Activated CD8-positive, alpha-beta memory T cell treated with anti-CD3 and anti-CD28 coated beads, Interleukin-2, amount 10 ng/mL, durations not matched to agents 7 days and 5 days (primary cell): ENCODE data around the gene PDE6A. TPM values are rescaled to one million over a fixed set of nuclear protein-coding genes. Genes with fewer than 3 reads are reported as not detected.

Source experiments
- ATAC-seq: fragments of 150-1000 bp; cut with Tn5 transposase; one replicate; pipeline ENCODE4 v1.10.0; 2021; ENCODE audit warnings: moderate library complexity
- CTCF ChIA-PET: fragments of 350-600 bp; sonication (Branson Sonifier 250); formaldehyde crosslinking; loops from one replicate; lab custom pipeline; 2021; ENCODE audit warnings: antibody characterized with exemption; lab: Charles Lee
- DNase-seq: peaks from one replicate; pipeline ENCODE4 v3.0.0-alpha.2; 2020
- H3K27ac Mint-ChIP-seq: one replicate; pipeline ENCODE4 v1.8.0; 2021; ENCODE audit warnings: mild to moderate bottlenecking, mixed read lengths
- H3K27me3 Mint-ChIP-seq: one replicate; pipeline ENCODE4 v1.8.0; 2021; ENCODE audit warnings: mixed read lengths
- H3K36me3 Mint-ChIP-seq: one replicate; pipeline ENCODE4 v1.8.0; 2021; ENCODE audit warnings: mild to moderate bottlenecking, mixed read lengths
- H3K4me1 Mint-ChIP-seq: one replicate; pipeline ENCODE4 v1.8.0; 2021; ENCODE audit warnings: mixed read lengths
- H3K4me3 Mint-ChIP-seq: one replicate; pipeline ENCODE4 v1.8.0; 2021; ENCODE audit warnings: mild to moderate bottlenecking, moderate library complexity, mixed read lengths
- H3K9me3 Mint-ChIP-seq: one replicate; pipeline ENCODE4 v1.8.0; 2022; ENCODE audit warnings: low read depth, mixed read lengths
- total RNA-seq, 2 experiments: library from RNA; stranded (reverse); gene quantifications; one replicate each; pipeline ENCODE4 v1.2.3, GENCODE V29; 2021

Gene PDE6A
- total RNA-seq, 2 experiments from 2014 or later = not detected

DNA sequence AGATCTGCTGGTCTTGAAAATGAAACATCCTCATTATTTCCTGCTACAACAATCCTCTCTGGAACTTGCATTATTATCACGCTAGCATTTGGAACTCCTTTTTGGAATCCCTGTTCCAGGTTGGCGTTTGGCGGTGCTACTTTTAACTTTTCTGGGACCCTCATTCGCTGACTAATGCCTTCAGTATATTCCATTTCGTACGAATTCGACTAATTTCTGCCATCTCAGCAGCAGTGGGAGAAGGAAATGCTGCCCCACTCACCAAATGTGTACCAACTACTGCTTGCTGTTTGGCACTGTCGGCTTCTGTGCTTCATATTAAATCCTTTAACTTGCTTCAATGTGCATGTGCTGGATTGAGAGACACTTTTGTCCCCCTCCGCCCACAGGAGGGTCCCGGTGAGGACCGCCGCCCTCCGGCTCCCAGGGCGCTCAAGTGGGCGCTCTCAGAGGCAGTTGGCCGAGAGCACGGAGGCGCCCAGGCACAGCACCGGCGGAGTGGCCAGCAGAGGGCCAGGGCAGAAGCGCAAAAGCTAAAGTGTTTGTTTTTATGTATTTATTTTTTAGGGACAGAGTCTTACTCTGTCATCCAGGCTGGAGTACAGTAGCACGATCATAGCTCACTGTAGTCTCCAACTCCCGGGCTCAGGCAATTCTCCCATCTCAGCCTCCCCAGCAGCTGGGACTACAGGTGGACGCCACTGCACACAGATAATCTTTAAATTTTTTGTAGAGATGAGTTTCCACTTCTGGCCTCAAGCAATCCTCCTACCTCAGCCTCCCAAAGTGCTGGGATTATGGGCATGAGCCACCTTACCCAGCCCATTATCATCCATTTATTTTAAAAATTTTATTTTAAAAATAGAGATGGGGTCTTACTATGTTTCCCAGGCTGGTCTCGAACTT lies 11.9 kb downstream of the PDE6A start:
- H3K36me3 Mint-ChIP-seq = no peaks in the 10 kb centered on the region
- no peaks in the 10 kb centered on the region for H3K9me3 Mint-ChIP-seq
- ATAC-seq (no peak), DNase-seq (no peak)
- H3K4me1 Mint-ChIP-seq = peaks cover 6% of the 10 kb centered on the region
- CTCF ChIA-PET = interaction anchor here (1.1 kb wide), 1 partner anchor 98 kb away, joined by 3 read pairs; no protein-coding TSS in a partner anchor
- H3K27me3 Mint-ChIP-seq = peaks cover 45% of the 10 kb centered on the region
- H3K4me3 Mint-ChIP-seq = no peak overlapping the region
- H3K27ac Mint-ChIP-seq = no peak overlapping the region

- H3K4me1 Mint-ChIP-seq = peaks cover 6% of the 10 kb centered on the region
- CTCF ChIA-PET = interaction anchor here (1.0 to 1.1 kb wide), 2 partner anchors 30 to 98 kb away, joined by 3 read pairs; no protein-coding TSS in a partner anchor
- DNase-seq (no peak), ATAC-seq (no peak)
- H3K27me3 Mint-ChIP-seq = peaks cover 45% of the 10 kb centered on the region
- H3K9me3 Mint-ChIP-seq = no peaks in the 10 kb centered on the region
- no peak overlapping the region for H3K27ac Mint-ChIP-seq
- H3K36me3 Mint-ChIP-seq = no peaks in the 10 kb centered on the region
- no peak overlapping the region for H3K4me3 Mint-ChIP-seq
Measured at GRCh38 chr5:149931992-149932436, 12.6 kb downstream of the PDE6A start.

- H3K36me3 Mint-ChIP-seq = no peaks in the 10 kb centered on the region
- no peak for ATAC-seq
Measured at GRCh38 chr5:149930749-149931574, 13.6 kb downstream of the PDE6A start.

GRCh38 chr5:149930043-149930748 lies 14.4 kb downstream of the PDE6A start:
- no peaks in the 10 kb centered on the region for H3K9me3 Mint-ChIP-seq
- H3K4me3 Mint-ChIP-seq = no peak overlapping the region
- ATAC-seq (no peak), DNase-seq (no peak)
- peaks cover 32% of the 10 kb centered on the region for H3K27me3 Mint-ChIP-seq
- no peak overlapping the region for H3K27ac Mint-ChIP-seq
- CTCF ChIA-PET = interaction anchor here (1.5 kb wide), 1 partner anchor 52 kb away, joined by 4 read pairs; no protein-coding TSS in a partner anchor
- peaks cover 6% of the 10 kb centered on the region for H3K4me1 Mint-ChIP-seq
- no peaks in the 10 kb centered on the region for H3K36me3 Mint-ChIP-seq

More at GRCh38 chr5:149930749-149931574, 13.6 kb downstream of the PDE6A start:
- Mint-ChIP-seq H3K27ac (no peak overlapping the region), H3K27me3 (peaks cover 36% of the 10 kb centered on the region), H3K4me3 (no peak overlapping the region), H3K4me1 (peaks cover 6% of the 10 kb centered on the region), H3K9me3 (no peaks in the 10 kb centered on the region)
- CTCF ChIA-PET = interaction anchor here (1.0 to 1.5 kb wide), 3 partner anchors 31 to 97 kb away, joined by 3 to 4 read pairs (median 3); no protein-coding TSS in a partner anchor
- no peak for DNase-seq

GRCh38 chr5:149924486-149924885 lies 20.1 kb downstream of the PDE6A start:
- DNase-seq = no peak
- Mint-ChIP-seq H3K9me3 (no peaks in the 10 kb centered on the region), H3K4me3 (no peak overlapping the region), H3K4me1 (peaks cover 3% of the 10 kb centered on the region), H3K27me3 (peaks cover 13% of the 10 kb centered on the region), H3K27ac (no peak overlapping the region), H3K36me3 (no peaks in the 10 kb centered on the region)
- no peak for ATAC-seq
- CTCF ChIA-PET = no interaction called here

DNA sequence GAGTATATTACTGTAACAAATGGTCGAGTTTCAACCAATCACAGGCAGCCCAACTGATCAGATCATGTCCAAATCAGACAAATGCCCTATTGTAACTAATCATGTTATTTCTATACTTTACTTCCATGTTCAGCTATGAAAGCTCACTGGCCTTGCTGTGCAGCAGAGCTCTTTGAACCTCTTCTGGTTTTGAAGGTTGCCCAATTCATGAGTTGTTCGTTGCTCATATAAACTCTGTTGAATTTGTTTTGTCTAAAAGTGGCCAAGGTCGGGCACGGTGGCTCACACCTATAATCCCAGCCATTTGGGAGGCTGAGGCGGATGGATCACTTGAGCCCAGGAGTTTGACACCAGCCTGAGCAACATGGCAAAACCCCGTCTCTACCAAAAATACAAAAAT lies 21.6 kb downstream of the PDE6A start:
- DNase-seq (no peak), ATAC-seq (no peak)
- no peaks in the 10 kb centered on the region for H3K9me3 Mint-ChIP-seq
- CTCF ChIA-PET = no interaction called here
- no peaks in the 10 kb centered on the region for H3K36me3 Mint-ChIP-seq
- H3K27ac Mint-ChIP-seq = no peak overlapping the region
- H3K4me3 Mint-ChIP-seq = no peak overlapping the region
- peaks cover 2% of the 10 kb centered on the region for H3K4me1 Mint-ChIP-seq
- peaks cover 7% of the 10 kb centered on the region for H3K27me3 Mint-ChIP-seq

DNA sequence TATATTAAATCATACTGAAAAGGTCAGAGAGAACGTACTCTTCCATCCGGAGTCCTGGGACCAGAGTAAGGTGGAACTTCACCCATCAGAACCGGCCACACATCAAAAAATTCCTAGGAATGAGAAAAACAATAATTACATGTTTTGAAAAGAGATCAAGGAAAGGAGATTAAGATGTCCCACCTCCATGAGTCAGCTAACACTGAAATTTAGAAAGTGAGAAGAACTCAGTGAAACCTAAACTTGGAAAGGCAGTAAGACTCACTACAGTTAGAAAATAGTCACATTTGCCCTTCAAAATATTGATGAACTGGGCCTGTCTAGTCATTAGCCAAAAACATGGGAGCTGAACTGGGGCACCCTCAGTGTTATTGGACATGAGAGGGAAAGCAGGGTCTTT lies 23.0 kb downstream of the PDE6A start:
- no peaks in the 10 kb centered on the region for H3K9me3 Mint-ChIP-seq
- no peaks in the 10 kb centered on the region for H3K36me3 Mint-ChIP-seq
- ATAC-seq = no peak
- H3K27me3 Mint-ChIP-seq = peaks cover 10% of the 10 kb centered on the region
- H3K4me3 Mint-ChIP-seq = no peak overlapping the region
- DNase-seq = no peak
- H3K4me1 Mint-ChIP-seq = peaks cover 2% of the 10 kb centered on the region
- CTCF ChIA-PET = no interaction called here
- H3K27ac Mint-ChIP-seq = no peak overlapping the region

GRCh38 chr5:149917073-149917676 lies 27.4 kb downstream of the PDE6A start:
- no peak for ATAC-seq
- no peak overlapping the region for H3K27ac Mint-ChIP-seq
- peaks cover 24% of the 10 kb centered on the region for H3K27me3 Mint-ChIP-seq
- H3K4me3 Mint-ChIP-seq = no peak overlapping the region
- H3K9me3 Mint-ChIP-seq = no peaks in the 10 kb centered on the region
- CTCF ChIA-PET = interaction anchor here (0.9 kb wide), 1 partner anchor 250 kb away, joined by 3 read pairs; no protein-coding TSS in a partner anchor
- peaks cover 15% of the 10 kb centered on the region for H3K4me1 Mint-ChIP-seq
- peaks cover 2% of the 10 kb centered on the region for H3K36me3 Mint-ChIP-seq
- no peak for DNase-seq

DNA sequence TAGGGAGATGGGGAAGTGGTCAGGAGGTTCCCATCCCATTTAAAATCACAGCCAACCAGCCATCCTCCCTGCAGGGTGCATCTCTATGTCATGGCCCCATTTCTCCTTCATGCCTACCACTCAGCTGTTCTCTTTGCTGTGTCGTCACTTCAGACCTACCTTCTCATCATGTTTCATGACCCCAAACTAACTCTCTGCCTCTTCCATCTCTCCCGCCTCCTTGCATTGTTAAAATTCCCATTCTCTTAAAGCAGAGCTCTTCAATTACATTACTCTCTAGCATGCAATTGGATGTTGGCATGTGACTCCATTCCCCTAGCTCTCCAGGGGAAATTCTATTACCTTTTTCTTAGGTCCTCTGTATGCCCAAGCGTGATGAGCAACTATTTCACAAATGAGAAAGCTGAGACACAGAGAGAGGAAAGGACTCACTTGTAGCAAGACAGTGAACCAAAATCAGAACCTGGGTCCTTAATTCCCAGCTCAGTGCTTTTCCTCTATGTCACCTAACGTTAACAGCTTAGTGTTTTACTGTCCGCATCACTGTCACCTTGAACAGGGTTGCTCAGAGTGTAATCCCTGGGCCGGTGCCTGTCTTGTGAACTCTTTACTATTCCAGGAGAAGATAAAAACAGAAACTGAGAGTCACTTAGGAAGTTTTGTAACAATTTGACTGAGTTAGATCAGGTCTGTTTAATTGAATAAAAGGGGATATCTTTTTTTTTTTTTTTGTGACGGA lies 28.1 kb downstream of the PDE6A start:
- Mint-ChIP-seq H3K27me3 (peaks cover 27% of the 10 kb centered on the region), H3K9me3 (no peaks in the 10 kb centered on the region), H3K4me1 (peaks cover 15% of the 10 kb centered on the region), H3K36me3 (peaks cover 2% of the 10 kb centered on the region), H3K27ac (no peak overlapping the region), H3K4me3 (no peak overlapping the region)
- DNase-seq = no peak
- no peak for ATAC-seq
- CTCF ChIA-PET = no interaction called here

- no peak for ATAC-seq
- Mint-ChIP-seq H3K4me3 (no peak overlapping the region), H3K36me3 (peaks cover 3% of the 10 kb centered on the region), H3K27me3 (peaks cover 32% of the 10 kb centered on the region), H3K27ac (no peak overlapping the region), H3K4me1 (peaks cover 13% of the 10 kb centered on the region), H3K9me3 (no peaks in the 10 kb centered on the region)
- no peak for DNase-seq
- CTCF ChIA-PET = no interaction called here
Measured at GRCh38 chr5:149915392-149916260, 29.0 kb downstream of the PDE6A start.
